Astrocyte (in vitro differentiated cells and primary cell): ENCODE results near the gene FRMD4A.

Experiments
- CTCF ChIP-seq: IDR thresholded peaks from 2 replicates; pipeline ENCODE4 v1.5.1; 2011; ENCODE audit warnings: low read depth, mild to moderate bottlenecking, inconsistent platforms, low read length, moderate library complexity; ENCODE audit not compliant: insufficient read depth
- EZH2 ChIP-seq: IDR thresholded peaks from 2 replicates; pipeline ENCODE4 v1.6.1; 2012; ENCODE audit warnings: mild to moderate bottlenecking, low read length, inconsistent platforms; ENCODE audit not compliant: insufficient read depth

- TF ChIP-seq EZH2 (no peak), CTCF (no peak)
These were observed 371.0 kb downstream of the FRMD4A start for GRCh38 chr10:13959443-13960359.
